Keratinocyte (primary cell): ENCODE data around the gene PRPF18. TPM values are rescaled to one million over a fixed set of nuclear protein-coding genes. Genes with fewer than 3 reads are reported as not detected.

Source experiments
- DNase-seq: peaks from one replicate; pipeline ENCODE4 v3.0.0-alpha.2; 2011; ENCODE audit warnings: low read depth, missing footprints, low spot score
- FAIRE-seq: peaks from 2 replicates; lab custom pipeline; 2011; peaks lifted over from hg19 to GRCh38; lab: Jason Lieb, UNC
- H2AFZ ChIP-seq: 2 replicates; pipeline ENCODE4 v1.6.0; 2012; ENCODE audit warnings: low read length, control low read depth, inconsistent platforms; ENCODE audit not compliant: control insufficient read depth
- H3K27ac ChIP-seq: 2 replicates; pipeline ENCODE4 v1.5.1; 2011; ENCODE audit warnings: low read length; ENCODE audit not compliant: control insufficient read depth, insufficient read depth
- H3K27me3 ChIP-seq: 3 replicates; pipeline ENCODE4 v1.6.0; 2011; ENCODE audit warnings: low read length; ENCODE audit not compliant: control insufficient read depth, insufficient read depth; ENCODE audit errors: extremely low read depth
- H3K36me3 ChIP-seq, 2 experiments: 2 replicates in 1 of 2; 3 replicates in 1 of 2; pipeline ENCODE4 v1.5.1; 2011; ENCODE audit warnings: low read length in 2 of 2, mild to moderate bottlenecking in 1 of 2; ENCODE audit not compliant: control insufficient read depth in 2 of 2, insufficient read depth in 2 of 2; ENCODE audit errors: extremely low read depth in 1 of 2
- H3K4me1 ChIP-seq: 3 replicates; pipeline ENCODE4 v1.5.1; 2011; ENCODE audit warnings: low read length; ENCODE audit not compliant: control insufficient read depth, insufficient read depth; ENCODE audit errors: extremely low read depth
- H3K4me2 ChIP-seq: 3 replicates; pipeline ENCODE4 v1.6.0; 2011; ENCODE audit warnings: low read depth, low read length; ENCODE audit not compliant: control insufficient read depth, insufficient read depth; ENCODE audit errors: extremely low read depth
- H3K4me3 ChIP-seq, 3 experiments: fragments of 200-600 bp in 1 of 3; sonication (generic) in 1 of 3; 2 replicates in 2 of 3; 3 replicates in 1 of 3; pipeline ENCODE4 v1.5.1; 2011 to 2016; ENCODE audit warnings: low read length in 3 of 3, mild to moderate bottlenecking in 3 of 3, control low read depth in 2 of 3, inconsistent platforms in 1 of 3, low read depth in 1 of 3, mixed read lengths in 1 of 3, mixed run types in 1 of 3, moderate library complexity in 1 of 3; ENCODE audit not compliant: control insufficient read depth in 2 of 3, insufficient read depth in 2 of 3; ENCODE audit errors: extremely low read depth in 1 of 3
- H3K79me2 ChIP-seq: 2 replicates; pipeline ENCODE4 v1.6.0; 2012; ENCODE audit warnings: low read length; ENCODE audit not compliant: control insufficient read depth, insufficient read depth
- H3K9ac ChIP-seq: 3 replicates; pipeline ENCODE4 v1.6.0; 2011; ENCODE audit warnings: low read length; ENCODE audit not compliant: control insufficient read depth, insufficient read depth; ENCODE audit errors: extremely low read depth
- H3K9me1 ChIP-seq: 3 replicates; pipeline ENCODE4 v1.6.0; 2011; ENCODE audit warnings: low read length; ENCODE audit not compliant: control insufficient read depth, insufficient read depth; ENCODE audit errors: extremely low read depth
- H3K9me3 ChIP-seq: 2 replicates; pipeline ENCODE4 v1.5.1; 2012; ENCODE audit warnings: low read depth, low read length; ENCODE audit not compliant: control insufficient read depth
- H4K20me1 ChIP-seq: 3 replicates; pipeline ENCODE4 v1.6.0; 2011; ENCODE audit warnings: low read length; ENCODE audit not compliant: control insufficient read depth, insufficient read depth; ENCODE audit errors: extremely low read depth
- CTCF ChIP-seq, 3 experiments: IDR thresholded peaks in 1 of 3; conservative IDR thresholded peaks in 1 of 3; optimal IDR thresholded peaks in 1 of 3; 2 replicates in 2 of 3; 3 replicates in 1 of 3; pipeline versions ENCODE3 to v1.5.1; 2011; ENCODE audit warnings: low read length in 3 of 3, mild to moderate bottlenecking in 3 of 3, moderate library complexity in 2 of 3, control low read depth in 1 of 3, inconsistent platforms in 1 of 3; ENCODE audit not compliant: insufficient read depth in 2 of 3; ENCODE audit errors: extremely low read depth in 1 of 3
- EZH2 ChIP-seq: IDR thresholded peaks from one replicate; pipeline ENCODE4 v1.6.1; 2012; ENCODE audit warnings: inconsistent platforms, mild to moderate bottlenecking, low read length, moderate library complexity
- dilution Hi-C: fragments of 300-500 bp; cut with MboI; formaldehyde crosslinking; loops from one replicate; pipeline ENCODE4 v1.7.0; 2020; ENCODE audit warnings: low sequenced_read_pairs; ENCODE audit not compliant: extremely low pct_ligation_motif_present
- polyA plus RNA-seq, 5 experiments: library from polyadenylated mRNA; depleted of rRNA in 3 of 5; stranded (reverse) in 3 of 5; stranded (forward) in 1 of 5; unstranded in 1 of 5; fragments of >200 nt; gene quantifications; 1 replicate in 1 of 5; 2 replicates in 3 of 5; 3 replicates in 1 of 5; pipeline versions ENCODE4 v1.2.1 to v1.2.3, GENCODE V29; 2011 to 2012; ENCODE audit warnings: missing spikeins in 2 of 5, low read depth in 1 of 5, low replicate concordance in 1 of 5

Gene PRPF18
- polyA plus RNA-seq, 1 donor (not counting 4 experiments of a cell fraction or from before 2014, with no cell fraction given): 28.0 TPM

- Histone ChIP-seq H3K79me2 (no peaks in the 10 kb centered on the region), H4K20me1 (no peaks in the 10 kb centered on the region), H3K36me3 (no peaks in the 10 kb centered on the region), H3K9me3 (no peaks in the 10 kb centered on the region), H3K4me2 (no peak overlapping the region), H3K27ac (no peak overlapping the region), H3K27me3 (peaks cover 4% of the 10 kb centered on the region), H3K4me1 (no peaks in the 10 kb centered on the region), H3K9me1 (no peaks in the 10 kb centered on the region), H3K4me3 (no peak overlapping the region), H2AFZ (no peak overlapping the region), H3K9ac (no peak overlapping the region)
- dilution Hi-C loops: no loop called here
- TF ChIP-seq EZH2: no peak
- TF ChIP-seq CTCF (optimal IDR thresholded peaks at IDR 0.05 in 1 of 3, IDR thresholded peaks at IDR 0.05 in 1 of 3, conservative IDR thresholded peaks at IDR 0.05 in 1 of 3; ENCODE audit: extremely low read depth in 1 of 3, insufficient read depth in 2 of 3, low read length in 3 of 3): no peak
- DNase-seq (no peak), FAIRE-seq (no peak)
These were observed 44.2 kb upstream of the PRPF18 start for GRCh38 chr10:13542533-13542932.

GRCh38 chr10:13550802-13551201 lies 36.0 kb upstream of the PRPF18 start:
- Histone ChIP-seq H3K4me3 (no peak overlapping the region), H3K9ac (no peak overlapping the region), H3K9me3 (no peaks in the 10 kb centered on the region), H3K36me3 (no peaks in the 10 kb centered on the region), H3K27ac (no peak overlapping the region), H3K27me3 (peaks cover 4% of the 10 kb centered on the region), H2AFZ (no peak overlapping the region), H3K4me2 (no peak overlapping the region), H3K4me1 (no peaks in the 10 kb centered on the region), H3K79me2 (no peaks in the 10 kb centered on the region), H3K9me1 (no peaks in the 10 kb centered on the region), H4K20me1 (no peaks in the 10 kb centered on the region)
- dilution Hi-C loops: no loop called here
- DNase-seq (no peak), FAIRE-seq (no peak)
- TF ChIP-seq EZH2: no peak
- TF ChIP-seq CTCF (optimal IDR thresholded peaks at IDR 0.05 in 1 of 3, IDR thresholded peaks at IDR 0.05 in 1 of 3, conservative IDR thresholded peaks at IDR 0.05 in 1 of 3; ENCODE audit: extremely low read depth in 1 of 3, insufficient read depth in 2 of 3, low read length in 3 of 3): no peak
